T-helper 22 cell (primary cell): ENCODE measurements around the gene ARSA.

Experiments
- DNase-seq: peaks from one replicate; pipeline ENCODE4 v3.0.0-alpha.2; 2020; ENCODE audit warnings: low read depth

The ARSA gene

GRCh38 chr22:50579752-50580151 is 48.2 kb downstream of the ARSA start:
- DNase-seq, result no peak

- no peak for DNase-seq
These were observed 49.1 kb downstream of the ARSA start for GRCh38 chr22:50578776-50579310.

- no peak for DNase-seq
These were observed 49.8 kb downstream of the ARSA start, which contains the start of gene CPT1B for GRCh38 chr22:50577987-50578775. CPT1B (minus strand) TSS chr22:50578427; CDS start chr22:50577915, 512 bp downstream.

- DNase-seq, result no peak
These were observed 50.3 kb downstream of the ARSA start for GRCh38 chr22:50577697-50577986.

- no peak for DNase-seq
These were observed 50.9 kb downstream of the ARSA start for GRCh38 chr22:50576806-50577696.

GRCh38 chr22:50576070-50576469 is 51.9 kb downstream of the ARSA start:
- no peak for DNase-seq

- DNase-seq, result no peak
These were observed 52.5 kb downstream of the ARSA start for GRCh38 chr22:50575426-50575941.
